Activated CD8-positive, alpha-beta memory T cell treated with anti-CD3 and anti-CD28 coated beads for 48 hours (primary cell): ENCODE data around the gene CLDN24.

Experiments
- DNase-seq, 3 experiments: peaks; one replicate each; pipeline ENCODE4 v3.0.0-alpha.2; 2020; ENCODE audit warnings: low read depth in 2 of 3, low spot score in 2 of 3

Gene CLDN24

GRCh38 chr4:183285886-183286285 lies 36.3 kb downstream of the CLDN24 start:
- DNase-seq, result no peak

GRCh38 chr4:183284965-183285364 lies 37.3 kb downstream of the CLDN24 start:
- DNase-seq, result no peak

GRCh38 chr4:183284258-183284785 lies 37.9 kb downstream of the CLDN24 start:
- no peak for DNase-seq

GRCh38 chr4:183276106-183276505 lies 46.1 kb downstream of the CLDN24 start:
- no peak for DNase-seq

GRCh38 chr4:183272384-183272783 lies 49.8 kb downstream of the CLDN24 start:
- no peak for DNase-seq
